ENCODE results near the gene FOXP1. TPM values are rescaled to one million over a fixed set of nuclear protein-coding genes. Genes with fewer than 3 reads are reported as not detected.

The FOXP1 gene
- total and polyA plus RNA-seq, 2 of the 8 experiments (the other 6 are each of a cell fraction or from before 2014, with no cell fraction given) = 13.9 to 25.4 TPM

DNA sequence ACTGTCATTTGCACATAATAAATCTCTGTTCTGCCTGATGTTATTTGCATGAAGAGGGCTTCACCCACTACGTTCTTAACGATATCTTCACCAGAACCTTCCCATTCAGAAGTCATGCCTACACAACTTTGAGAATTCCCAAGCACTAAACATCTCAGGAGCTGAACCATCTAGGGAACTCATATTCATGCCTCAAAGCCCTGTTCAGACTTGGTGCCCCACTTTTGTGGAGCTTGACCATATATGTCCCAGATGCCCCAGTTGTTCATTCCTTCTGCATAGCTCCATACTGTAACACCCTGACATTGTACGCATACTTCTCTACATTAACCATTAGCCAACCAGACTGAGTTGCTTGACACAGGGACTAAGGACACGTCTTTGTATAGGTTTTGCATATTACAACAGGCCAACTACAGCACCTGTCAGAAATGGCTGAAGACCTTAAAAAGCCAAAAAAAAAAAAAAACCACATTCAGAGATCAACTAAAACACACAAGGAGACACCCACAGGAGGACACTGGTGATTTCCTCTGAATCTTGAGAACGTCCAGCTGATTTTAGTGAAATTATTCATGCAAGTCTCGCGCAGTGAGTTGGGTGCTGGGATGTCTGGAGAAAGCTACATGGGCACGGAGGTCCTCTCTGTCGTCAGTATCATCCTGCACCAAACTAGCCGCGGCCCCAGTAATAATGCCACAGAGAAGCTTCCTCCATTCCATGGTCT, 141.4 kb downstream of the FOXP1 start:
- H2BK120ac ChIP-seq (replicated peaks; ENCODE audit: low read depth, low read length) = no peak overlapping the region
- CTCF ChIA-PET (ENCODE audit: partially characterized antibody) = interaction anchor here (1.1 to 1.7 kb wide), 3 partner anchors 19 to 44 kb away, joined by 3 to 5 read pairs (median 4); no protein-coding TSS in a partner anchor
- H3K18ac ChIP-seq (ENCODE audit: extremely low read depth, low read length) = no peak overlapping the region
- no peaks in the 10 kb centered on the region for H3K23me2 ChIP-seq (ENCODE audit: low read depth, low read length)
- 94% methylated on average over 11 of the region's 11 CpGs; no CpG with 5 or more reads in 1 of the 2 experiments for WGBS, 2 experiments (ENCODE audit: extremely low coverage in 1 of 2, insufficient coverage in 1 of 2, insufficient read length in 1 of 2, insufficient replicate concordance in 2 of 2, low coverage in 1 of 2, low lambda C conversion rate in 2 of 2, missing lambda C conversion rate in 1 of 2)
- H2BK15ac ChIP-seq (ENCODE audit: low read length) = no peak overlapping the region
- peaks cover 0 to 2% of the 10 kb centered on the region in 2 experiments for H4K20me1 ChIP-seq (replicated peaks in 1 of 2; ENCODE audit: control insufficient read depth in 1 of 2, insufficient read depth in 2 of 2, low read length in 2 of 2)
- H3K79me1 ChIP-seq (ENCODE audit: low read depth, low read length) = peaks cover 4% of the 10 kb centered on the region; the same call in 1 of the 2 replicates
- H3K9ac ChIP-seq (replicated peaks in 1 of 4; ENCODE audit: extremely low read depth in 1 of 4, low read depth in 3 of 4, low read length in 3 of 4) = no peak overlapping the region; a peak in 1 of 7 replicates
- no peak overlapping the region for H3K56ac ChIP-seq (replicated peaks; ENCODE audit: insufficient read length, low read depth, low read length)
- no peak overlapping the region for H4K8ac ChIP-seq (ENCODE audit: extremely low read depth, insufficient read depth, low read length)
- H3K27ac ChIP-seq (ENCODE audit: low read depth, low read length) = no peak overlapping the region
- no peak overlapping the region for H3K23ac ChIP-seq (ENCODE audit: insufficient read length)
- no peak overlapping the region for H3K4me2 ChIP-seq (ENCODE audit: insufficient read depth in 1 of 2, low read depth in 2 of 2, low read length in 2 of 2)
- no peak overlapping the region for H2BK20ac ChIP-seq (ENCODE audit: low read length)
- no peak overlapping the region for H2BK12ac ChIP-seq (ENCODE audit: low read depth, low read length)
- H3K79me2 ChIP-seq (ENCODE audit: control insufficient read depth in 1 of 2, insufficient read depth in 2 of 2, low read length in 2 of 2) = no peaks in the 10 kb centered on the region
- no peak overlapping the region for H3K4me3 ChIP-seq (ENCODE audit: extremely low read depth in 1 of 4, insufficient read depth in 2 of 4, low read depth in 3 of 4, low read length in 4 of 4)
- no peak overlapping the region for H4K5ac ChIP-seq (ENCODE audit: insufficient read length, low read depth, low read length)
- no peaks in the 10 kb centered on the region for H3K9me3 ChIP-seq (ENCODE audit: insufficient read depth in 2 of 2, low read depth in 1 of 2, low read length in 1 of 2)
- no peak overlapping the region for H2BK5ac ChIP-seq (ENCODE audit: low read depth, low read length)
- DNase-seq (ENCODE audit: low read depth in 1 of 2, low spot score in 2 of 2) = no peak
- no peak overlapping the region for H2AK5ac ChIP-seq (ENCODE audit: low read depth, low read length)
- no peak overlapping the region for H3K14ac ChIP-seq (ENCODE audit: insufficient read length)
- no peak overlapping the region for H4K91ac ChIP-seq (replicated peaks; ENCODE audit: insufficient read length, low read length)
- H3K36me3 ChIP-seq (ENCODE audit: control insufficient read depth in 2 of 4, insufficient read depth in 4 of 4, low read length in 3 of 4) = no peaks in the 10 kb centered on the region
- no peaks in the 10 kb centered on the region for H3K27me3 ChIP-seq (replicated peaks in 1 of 4; ENCODE audit: control insufficient read depth in 3 of 4, extremely low read depth in 1 of 4, insufficient read depth in 3 of 4, low read length in 3 of 4)
- POLR2A ChIA-PET (ENCODE audit: partially characterized antibody) = interaction anchor here (1.2 kb wide), 1 partner anchor 11 kb away, joined by 3 read pairs; no protein-coding TSS in a partner anchor
- no peak for FAIRE-seq
- H2AFZ ChIP-seq (ENCODE audit: low read length) = no peak overlapping the region
- 0 out of 7 replicates have a peak, but pooled peaks cover 0 to 2% (median 0%) of the 10 kb centered on the region in 4 experiments for H3K4me1 ChIP-seq (replicated peaks in 1 of 4; ENCODE audit: control insufficient read depth in 3 of 4, insufficient read depth in 4 of 4, low read length in 3 of 4)
- no peak overlapping the region for H3K4ac ChIP-seq (replicated peaks; ENCODE audit: insufficient read length, low read depth, low read length)
- TF ChIP-seq JUND (IDR thresholded peaks at IDR 0.05; ENCODE audit: low read length) = no peak
- no peak for TF ChIP-seq CBX8 (IDR thresholded peaks at IDR 0.05; ENCODE audit: borderline replicate concordance, low read depth, low read length)
- no peak for TF ChIP-seq CTBP2 (IDR thresholded peaks at IDR 0.05; ENCODE audit: borderline replicate concordance, insufficient read depth, insufficient read length, low read length)
- no peak for TF ChIP-seq MAFK (IDR thresholded peaks at IDR 0.05; ENCODE audit: low read depth, low read length)
- no peak for TF ChIP-seq KDM5A (IDR thresholded peaks at IDR 0.05; ENCODE audit: low read length)
- no peak for TF ChIP-seq CREB1 (IDR thresholded peaks at IDR 0.05)
- no peak for TF ChIP-seq KDM1A (IDR thresholded peaks at IDR 0.05; ENCODE audit: borderline replicate concordance, low read length)
- no peak for TF ChIP-seq RBBP5 (IDR thresholded peaks at IDR 0.05; ENCODE audit: borderline replicate concordance, low read depth, low read length)
- no peak for TF ChIP-seq RXRA (IDR thresholded peaks at IDR 0.05; ENCODE audit: insufficient read depth, low read depth, low read length)
- TF ChIP-seq NANOG (IDR thresholded peaks at IDR 0.05; ENCODE audit: insufficient read depth, low read depth, low read length, poor library complexity, severe bottlenecking) = no peak
- TF ChIP-seq SIX5 (IDR thresholded peaks at IDR 0.05; ENCODE audit: low read depth, low read length) = no peak

All from H1 (cell line).